GM04504 (cell line): ENCODE data around the gene NLGN2.

Source experiments
- DNase-seq: peaks from one replicate; pipeline ENCODE4 v3.0.0-alpha.2; 2012; ENCODE audit warnings: low read depth

The NLGN2 gene

DNA sequence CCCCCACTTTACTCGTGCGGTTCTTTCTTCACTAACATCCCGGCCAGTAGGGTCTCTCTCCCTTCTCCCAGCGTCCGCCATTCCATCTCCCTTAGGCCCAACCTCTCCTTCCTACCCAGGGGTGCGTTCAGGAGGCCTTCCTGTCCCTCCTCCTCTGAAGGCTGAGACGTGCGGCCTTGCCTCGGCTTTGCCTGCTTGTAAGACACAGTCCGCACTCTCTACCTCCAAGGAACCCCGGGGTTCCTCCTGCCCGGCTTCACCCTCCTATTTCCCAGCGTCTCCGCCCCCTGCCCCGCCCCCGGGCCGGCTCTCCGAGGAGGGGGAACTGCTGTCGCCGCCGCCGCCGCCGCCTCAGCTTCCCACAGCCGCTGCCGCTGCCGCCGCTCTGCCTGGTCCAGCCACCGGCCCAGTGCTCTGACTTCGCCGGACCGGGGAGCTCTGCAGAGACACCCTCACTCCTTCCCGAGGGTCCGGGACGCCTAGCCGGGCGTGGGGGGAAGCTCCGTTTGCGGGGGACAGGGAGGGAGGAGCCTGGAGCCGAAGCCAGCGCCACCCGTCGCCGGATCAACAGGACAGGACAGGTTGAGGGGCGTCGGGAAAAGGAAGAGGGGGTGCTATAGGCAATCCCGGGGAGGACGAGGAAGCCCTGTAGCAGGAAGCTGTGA lies 30.4 kb downstream of the NLGN2 start:
- DNase-seq = no peak

DNA sequence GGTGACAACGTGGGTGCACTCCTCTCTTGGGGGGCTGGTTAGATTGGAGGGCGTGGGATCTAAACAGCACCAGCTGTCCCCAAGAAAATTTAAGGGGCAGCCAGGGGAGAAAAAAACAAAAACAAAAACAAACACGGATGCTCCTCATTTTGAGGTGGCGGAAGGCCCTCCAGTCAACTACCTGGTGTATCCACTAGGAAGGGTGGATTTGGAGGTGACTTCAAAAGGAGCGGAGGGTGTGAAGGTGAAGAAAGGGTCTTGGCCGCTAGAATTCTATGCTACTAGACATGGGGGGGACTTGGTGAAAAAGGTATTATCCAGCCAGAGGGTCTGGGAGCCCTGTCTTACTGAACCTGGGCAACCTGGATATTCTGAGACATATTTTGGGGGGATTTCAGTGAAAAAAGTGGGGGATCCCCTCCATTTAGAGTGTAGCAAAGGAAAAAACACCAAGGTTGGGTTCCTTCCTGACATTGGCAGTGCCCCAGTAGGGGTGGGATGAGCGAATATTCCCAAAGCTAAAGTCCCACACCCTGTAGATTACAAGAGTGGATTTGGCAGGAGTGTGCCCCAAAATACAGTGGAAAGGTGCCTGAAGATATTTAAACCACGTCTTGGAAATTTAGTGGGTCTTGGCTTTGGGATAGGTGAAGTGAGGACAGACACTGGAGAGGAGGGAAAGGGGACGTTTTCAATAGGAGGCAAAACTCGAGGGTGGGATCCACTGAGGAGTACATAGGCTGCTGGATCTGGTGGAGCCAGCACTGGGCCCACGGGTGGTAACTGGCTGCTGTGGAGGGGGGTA lies 31.2 kb downstream of the NLGN2 start:
- no peak for DNase-seq

DNA sequence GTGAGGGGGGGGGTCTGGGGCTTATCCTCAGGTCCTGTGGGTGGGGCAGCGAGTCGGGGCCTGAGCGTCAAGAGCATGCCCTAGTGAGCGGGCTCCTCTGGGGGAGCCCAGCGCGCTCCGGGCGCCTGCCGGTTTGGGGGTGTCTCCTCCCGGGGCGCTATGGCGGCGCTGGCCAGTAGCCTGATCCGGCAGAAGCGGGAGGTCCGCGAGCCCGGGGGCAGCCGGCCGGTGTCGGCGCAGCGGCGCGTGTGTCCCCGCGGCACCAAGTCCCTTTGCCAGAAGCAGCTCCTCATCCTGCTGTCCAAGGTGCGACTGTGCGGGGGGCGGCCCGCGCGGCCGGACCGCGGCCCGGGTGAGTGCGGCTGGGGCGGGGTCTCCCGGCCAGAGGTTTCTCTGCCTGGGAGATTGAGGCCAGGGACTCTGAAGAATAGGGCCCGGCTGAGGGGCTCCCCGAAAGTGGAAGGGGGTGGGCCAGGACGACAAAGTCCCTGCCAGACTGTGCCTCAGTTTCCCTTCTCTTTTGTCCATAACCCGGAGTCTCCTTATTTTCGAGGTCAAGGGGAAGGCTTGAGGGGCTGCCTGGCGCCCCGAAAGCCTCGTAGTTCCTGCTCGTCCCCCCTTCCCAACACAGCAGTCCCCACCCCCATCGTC lies 31.9 kb downstream of the NLGN2 start, which contains the start of gene FGF11:
TSS of gene FGF11 (plus strand) at position 51 of the 651 bp plus-strand sequence. CDS start at position 160, 109 bp downstream.
- no peak for DNase-seq

GRCh38 chr17:7440113-7440833 lies 32.6 kb downstream of the NLGN2 start:
- no peak for DNase-seq

DNA sequence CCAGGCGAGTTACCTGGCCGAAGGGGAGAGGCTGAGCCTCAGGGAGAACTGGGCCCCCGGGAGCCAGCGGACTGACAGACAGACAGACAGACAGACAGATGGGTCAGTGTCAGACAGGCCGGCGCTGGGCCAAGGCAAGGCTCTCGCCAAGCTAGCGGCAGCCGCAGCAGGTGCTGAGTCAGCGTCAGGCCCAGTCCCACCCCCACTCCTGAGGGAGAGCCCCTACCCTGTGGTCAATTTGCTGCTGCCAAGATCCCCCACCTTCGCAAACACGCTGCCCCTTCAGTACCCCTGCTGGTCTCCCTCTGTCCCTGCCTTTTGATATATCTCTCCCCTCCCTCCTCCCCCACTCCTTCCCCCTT lies 33.2 kb downstream of the NLGN2 start:
- no peak for DNase-seq

- no peak for DNase-seq
Observed at GRCh38 chr17:7441266-7441665, 33.6 kb downstream of the NLGN2 start.

DNA sequence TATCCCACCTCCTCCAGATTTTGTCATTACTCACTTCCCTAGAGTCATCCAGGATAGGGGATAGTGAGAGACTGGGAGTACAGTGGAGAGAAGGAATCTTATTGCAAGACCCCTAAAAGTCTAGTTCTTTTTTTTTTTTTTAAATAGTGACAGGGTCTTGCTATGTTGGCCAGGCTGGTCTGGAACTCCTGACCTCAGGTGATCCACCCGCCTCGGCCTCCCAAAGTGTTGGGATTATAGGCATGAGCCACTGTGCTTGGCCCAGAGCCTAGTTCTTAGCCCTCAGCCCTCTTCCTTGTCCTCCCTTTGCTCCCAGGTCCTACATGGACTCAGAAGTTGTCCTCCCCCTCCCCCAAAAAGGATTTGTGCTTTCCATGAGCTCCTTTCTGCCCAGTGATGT lies 34.5 kb downstream of the NLGN2 start:
- no peak for DNase-seq

DNA sequence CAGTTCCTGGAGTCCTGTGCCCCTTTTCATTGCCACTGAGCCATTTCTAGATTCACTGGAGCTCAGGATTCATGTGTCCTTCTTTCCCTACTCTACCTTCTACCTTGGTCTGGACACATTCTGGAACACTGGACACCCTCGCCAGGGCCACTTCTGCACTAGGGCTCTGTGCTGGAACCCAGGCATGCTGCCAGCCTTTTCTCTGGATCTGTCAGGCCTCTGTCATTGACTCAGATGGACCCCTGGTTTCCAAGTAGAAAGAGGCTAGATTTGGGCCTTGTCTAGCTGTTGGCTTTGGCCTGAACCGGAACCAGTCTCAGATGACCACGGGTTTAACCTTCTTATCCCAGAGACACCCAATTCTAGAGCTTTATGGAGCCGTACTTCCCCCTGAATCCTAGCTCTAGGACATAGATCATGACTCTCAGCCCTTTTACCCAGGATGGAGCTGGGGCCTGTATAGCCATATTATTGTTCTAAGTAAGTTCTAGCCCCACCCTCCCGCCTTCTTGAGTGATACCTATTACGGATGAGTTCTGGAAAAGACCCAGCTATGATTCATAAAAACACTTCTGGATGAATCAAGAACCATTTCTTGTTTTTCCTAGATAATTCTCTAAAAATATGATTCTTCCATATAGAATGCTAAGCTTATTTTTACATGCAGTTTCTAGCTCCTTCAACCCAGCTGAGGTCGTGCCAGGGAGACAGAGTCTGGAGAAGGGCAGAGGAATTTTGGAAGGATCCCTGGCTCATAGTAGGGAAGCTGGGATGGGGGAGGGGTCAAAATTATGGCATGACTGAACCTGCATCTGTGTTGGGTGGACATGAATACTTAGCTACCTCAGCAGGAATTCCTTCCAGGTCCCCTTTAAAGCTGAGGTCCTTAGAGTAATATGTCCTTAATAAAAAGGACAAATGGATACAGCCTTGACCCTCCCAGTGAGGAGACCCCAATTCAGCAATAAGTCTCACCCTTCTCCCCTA lies 36.1 kb downstream of the NLGN2 start:
- no peak for DNase-seq

GRCh38 chr17:7444682-7445618 lies 37.3 kb downstream of the NLGN2 start, which contains the start of gene CHRNB1:
CHRNB1 (plus strand) TSS chr17:7445061; CDS start chr17:7445128, 67 bp downstream.
- no peak for DNase-seq

DNA sequence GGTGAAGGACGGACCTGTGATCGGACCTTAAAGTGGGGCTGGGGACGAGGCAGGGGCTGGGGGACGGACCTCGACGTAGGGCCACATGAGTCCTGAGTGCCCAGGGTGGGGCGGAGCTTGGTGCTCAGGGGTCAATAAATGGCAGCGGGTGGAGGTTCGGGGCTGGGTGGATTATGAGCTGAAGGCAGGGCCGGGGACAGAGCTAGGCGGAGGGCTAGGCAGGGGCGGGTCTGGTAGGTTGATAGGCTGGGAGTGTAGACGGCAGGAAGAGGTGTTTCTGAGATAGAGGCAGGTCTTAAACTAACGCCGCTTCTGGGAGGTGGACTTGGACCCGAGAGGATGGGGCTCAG lies 37.9 kb downstream of the NLGN2 start:
- no peak for DNase-seq

- DNase-seq = no peak
Observed at GRCh38 chr17:7448461-7448860, 40.8 kb downstream of the NLGN2 start.

DNA sequence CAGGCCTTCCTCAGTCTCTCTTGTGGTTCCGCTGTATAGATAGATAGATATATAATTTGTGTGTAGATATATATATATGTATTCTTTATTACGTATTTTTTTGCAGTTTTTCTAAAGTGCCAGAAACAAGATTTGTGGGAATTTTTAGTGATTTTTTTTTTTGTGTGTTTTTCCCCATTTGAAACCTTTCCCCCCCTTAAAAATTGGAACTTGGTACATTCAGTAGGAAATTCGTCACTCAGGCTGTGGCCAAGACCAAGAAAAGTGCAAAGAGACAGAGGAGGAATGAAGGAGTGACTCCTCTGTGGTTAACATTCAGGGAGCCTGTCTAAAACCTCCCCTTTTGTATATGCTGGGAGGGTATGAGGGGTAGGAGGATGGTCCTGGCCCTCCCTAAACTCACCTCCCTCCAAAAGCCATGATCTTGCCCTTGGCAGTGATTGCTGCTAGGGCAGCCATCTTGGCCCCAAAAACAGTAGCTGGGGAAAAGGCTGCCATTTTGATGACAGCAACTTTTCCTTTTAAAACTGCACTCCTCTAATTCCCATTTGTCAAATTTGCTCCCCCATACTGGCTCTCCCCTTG lies 52.4 kb downstream of the NLGN2 start:
- no peak for DNase-seq

DNA sequence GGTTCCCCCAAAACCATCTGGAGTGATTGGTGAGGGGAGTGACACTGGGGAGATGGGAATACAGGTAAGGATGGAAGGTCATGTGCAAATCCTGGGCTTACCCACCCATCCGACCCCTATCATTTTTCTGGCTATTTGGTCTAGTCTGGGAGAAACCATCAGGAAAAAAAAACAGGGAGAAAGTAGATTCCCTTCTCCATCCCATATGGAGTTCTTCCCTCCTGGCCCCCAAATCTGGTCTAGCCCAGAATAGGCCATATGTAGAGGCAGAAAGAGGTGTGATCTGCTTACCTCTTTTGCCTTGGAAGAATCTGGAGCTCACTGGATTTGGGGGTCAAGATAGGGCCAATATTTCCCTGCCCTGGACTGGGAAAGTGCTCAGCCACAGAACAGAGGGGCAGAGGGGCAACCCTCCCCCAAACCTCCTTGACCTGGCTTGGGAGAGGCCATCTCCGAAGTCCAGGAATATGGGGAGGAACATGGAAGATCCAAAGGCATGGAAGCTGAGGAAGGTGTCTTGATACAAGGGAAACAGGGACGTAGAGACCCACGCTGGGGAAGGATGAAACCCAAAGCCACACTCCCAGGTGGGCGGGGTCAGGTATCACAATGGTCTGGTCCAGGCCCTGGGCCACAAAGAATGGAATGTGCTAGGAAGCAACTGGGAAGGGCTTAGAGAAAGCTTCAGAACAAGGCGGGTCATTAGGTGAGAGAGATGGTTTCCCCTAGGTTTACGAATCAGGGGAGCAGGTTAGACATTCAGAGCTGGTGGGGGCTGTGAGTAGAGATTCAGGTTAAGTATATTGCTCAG lies 53.4 kb downstream of the NLGN2 start:
- DNase-seq = no peak

DNA sequence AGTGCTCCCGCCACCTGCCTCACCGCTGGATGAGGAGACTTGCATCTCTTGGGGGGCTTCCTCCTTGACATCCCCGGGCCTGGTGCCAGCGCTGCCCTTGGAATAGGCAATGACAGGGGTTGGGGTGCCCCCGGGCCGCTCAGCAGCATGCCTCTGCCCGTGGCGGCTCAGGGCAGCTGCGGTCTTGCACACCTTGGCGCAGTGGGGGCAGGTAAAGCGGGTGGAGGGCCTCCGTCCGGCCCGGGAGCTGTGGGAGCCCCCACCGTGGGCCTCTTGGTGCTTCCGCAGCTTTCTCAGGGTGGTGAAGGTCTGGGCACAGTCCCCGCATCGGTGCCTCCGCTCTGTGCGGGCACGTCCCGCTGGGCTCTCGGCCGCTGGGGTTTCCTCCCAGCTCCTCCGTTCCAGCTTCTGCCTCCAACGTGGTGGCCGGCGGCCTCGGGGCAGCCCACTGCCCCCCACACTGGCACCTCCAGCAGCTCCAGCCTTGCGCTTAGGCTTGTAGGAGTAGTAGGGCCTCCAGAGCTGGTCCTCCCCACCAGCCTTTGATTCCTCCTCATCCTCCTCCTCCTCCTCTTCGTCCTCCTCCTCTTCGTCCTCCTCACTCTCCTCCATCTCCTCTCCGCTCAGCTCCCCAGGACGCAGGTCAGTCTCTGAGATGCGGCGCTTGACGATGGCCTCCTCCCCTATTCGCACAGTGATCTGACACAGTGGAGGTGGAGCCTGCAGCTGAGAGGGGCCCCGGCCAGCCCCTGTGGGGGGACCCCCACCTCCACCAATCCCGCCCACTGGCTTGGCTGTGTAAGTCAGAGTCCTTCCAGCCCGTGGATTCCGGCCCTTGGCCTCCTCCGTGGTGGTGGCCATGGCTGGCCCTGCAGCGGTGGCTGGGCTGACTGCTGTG lies 55.1 kb downstream of the NLGN2 start:
- DNase-seq = no peak

- DNase-seq = no peak
Observed at GRCh38 chr17:7463372-7463846, 55.8 kb downstream of the NLGN2 start.

- no peak for DNase-seq
Observed at GRCh38 chr17:7464081-7464480, 56.4 kb downstream of the NLGN2 start.

- no peak for DNase-seq
Observed at GRCh38 chr17:7465597-7466275, 58.1 kb downstream of the NLGN2 start.
